Kidney epithelial cell (primary cell): ENCODE data around the gene VPS9D1. TPM values are rescaled to one million over a fixed set of nuclear protein-coding genes. Genes with fewer than 3 reads are reported as not detected.
"Not testable (repeated sequence)": the region's sequence is repeated elsewhere in the genome, so short reads cannot be mapped to it uniquely, and the experiment has no call there.

ENCODE experiments used
- DNase-seq: peaks from one replicate; pipeline ENCODE4 v3.0.0-alpha.2; 2010; ENCODE audit warnings: low read depth
- H3K27me3 ChIP-seq: 2 replicates; pipeline ENCODE4 v1.6.0; 2011; ENCODE audit warnings: low read length; ENCODE audit not compliant: control insufficient read depth, insufficient read depth
- H3K36me3 ChIP-seq: 2 replicates; pipeline ENCODE4 v1.5.1; 2011; ENCODE audit warnings: low read length; ENCODE audit not compliant: control insufficient read depth, insufficient read depth
- H3K4me3 ChIP-seq: 2 replicates; pipeline ENCODE4 v1.5.1; 2011; ENCODE audit warnings: low read depth, mild to moderate bottlenecking, control low read depth, low read length
- total RNA-seq: library from RNA; depleted of rRNA; stranded (reverse); fragments of >200 nt; gene quantifications from 2 replicates; pipeline ENCODE4 v1.2.3, GENCODE V29; 2015
- TF ChIP-seq, protein P1 (sequence below): IDR thresholded peaks from 2 replicates; pipeline ENCODE4 v1.5.1; 2011; ENCODE audit warnings: mild to moderate bottlenecking, moderate library complexity, low read length, control low read depth, inconsistent platforms; ENCODE audit not compliant: insufficient read depth, poor library complexity, severe bottlenecking

VPS9D1 gene
- total RNA-seq, 1 donor from 2014 or later, result 9.3 TPM

- no peaks in the 10 kb centered on the region for H3K36me3 ChIP-seq
- no peak overlapping the region for H3K4me3 ChIP-seq
- no peak for DNase-seq
- TF ChIP-seq, protein P1, sequence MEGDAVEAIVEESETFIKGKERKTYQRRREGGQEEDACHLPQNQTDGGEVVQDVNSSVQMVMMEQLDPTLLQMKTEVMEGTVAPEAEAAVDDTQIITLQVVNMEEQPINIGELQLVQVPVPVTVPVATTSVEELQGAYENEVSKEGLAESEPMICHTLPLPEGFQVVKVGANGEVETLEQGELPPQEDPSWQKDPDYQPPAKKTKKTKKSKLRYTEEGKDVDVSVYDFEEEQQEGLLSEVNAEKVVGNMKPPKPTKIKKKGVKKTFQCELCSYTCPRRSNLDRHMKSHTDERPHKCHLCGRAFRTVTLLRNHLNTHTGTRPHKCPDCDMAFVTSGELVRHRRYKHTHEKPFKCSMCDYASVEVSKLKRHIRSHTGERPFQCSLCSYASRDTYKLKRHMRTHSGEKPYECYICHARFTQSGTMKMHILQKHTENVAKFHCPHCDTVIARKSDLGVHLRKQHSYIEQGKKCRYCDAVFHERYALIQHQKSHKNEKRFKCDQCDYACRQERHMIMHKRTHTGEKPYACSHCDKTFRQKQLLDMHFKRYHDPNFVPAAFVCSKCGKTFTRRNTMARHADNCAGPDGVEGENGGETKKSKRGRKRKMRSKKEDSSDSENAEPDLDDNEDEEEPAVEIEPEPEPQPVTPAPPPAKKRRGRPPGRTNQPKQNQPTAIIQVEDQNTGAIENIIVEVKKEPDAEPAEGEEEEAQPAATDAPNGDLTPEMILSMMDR, result no peak
- no peaks in the 10 kb centered on the region for H3K27me3 ChIP-seq
Measured at GRCh38 chr16:89705006-89705405, 15.7 kb downstream of the VPS9D1 start.

DNA sequence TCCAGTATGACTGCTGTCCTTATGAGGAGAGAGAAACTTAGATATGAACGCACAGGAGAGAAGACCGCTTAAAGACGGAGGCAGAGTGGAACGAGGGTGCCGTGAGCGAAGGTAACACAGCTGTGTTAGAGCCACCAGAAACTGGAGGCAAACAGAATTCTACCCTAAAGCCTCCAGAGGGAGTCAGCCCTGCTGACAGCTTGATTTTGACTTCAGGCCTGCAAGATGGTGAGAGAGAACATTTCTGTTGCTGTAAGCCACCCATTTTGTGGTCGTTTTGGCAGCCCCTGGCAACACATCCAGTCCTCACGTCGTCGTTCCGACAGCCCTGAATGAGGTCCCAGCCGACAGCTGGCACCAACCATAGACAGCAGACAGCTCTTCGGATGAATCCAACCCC, 16.4 kb downstream of the VPS9D1 start:
- H3K36me3 ChIP-seq, result no peaks in the 10 kb centered on the region
- DNase-seq, result no peak
- H3K4me3 ChIP-seq, result no peak overlapping the region
- TF ChIP-seq, protein P1, result no peak
- H3K27me3 ChIP-seq, result no peaks in the 10 kb centered on the region

DNA sequence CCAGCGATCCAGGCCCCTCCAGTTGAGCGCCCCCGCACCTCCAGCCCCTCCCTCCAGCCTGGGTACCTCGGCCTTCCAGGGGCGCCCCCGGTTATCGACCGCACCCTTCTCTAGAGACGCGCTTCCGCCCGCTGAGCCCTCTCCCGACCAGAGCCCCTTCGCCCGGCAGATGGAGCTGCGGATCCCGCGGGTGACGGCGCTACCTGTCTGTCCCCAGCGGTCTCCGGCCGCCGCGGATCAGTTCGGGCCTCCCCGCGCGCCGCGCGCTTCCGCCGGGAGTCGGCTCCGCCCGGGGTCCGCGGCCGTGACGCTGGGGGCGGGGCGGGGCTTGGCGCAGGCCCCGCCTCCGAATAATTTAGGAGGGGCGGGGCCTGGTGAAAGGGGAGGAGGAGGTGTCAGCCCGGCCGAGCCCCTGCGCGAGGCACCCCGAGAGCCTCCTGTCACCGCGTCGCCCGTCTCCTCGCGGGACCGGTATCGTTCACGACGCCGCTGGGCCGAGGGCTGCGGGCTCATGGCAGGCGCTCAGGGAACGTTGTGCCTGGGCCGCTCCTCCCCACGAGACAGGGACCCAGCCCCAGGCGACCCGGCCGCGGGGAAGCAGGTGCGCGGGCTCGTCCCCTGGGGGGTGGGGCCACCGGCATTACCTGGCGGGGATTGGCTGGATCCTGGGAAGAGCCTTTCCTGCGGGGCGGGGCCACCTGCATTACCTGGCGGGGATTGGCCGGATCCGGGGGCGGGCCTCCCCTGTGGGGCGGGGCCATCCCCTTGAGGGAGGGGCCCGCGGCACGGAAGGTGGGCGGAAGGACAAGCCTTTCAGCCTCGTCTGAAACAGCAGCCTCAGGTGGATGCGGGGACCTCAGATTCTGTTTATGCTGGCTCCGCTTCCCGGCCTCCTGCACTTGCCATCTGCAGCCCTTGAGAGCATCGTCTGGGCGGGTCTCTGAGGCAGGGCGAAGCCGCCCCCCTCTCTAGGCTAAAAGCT, 19.0 kb downstream of the VPS9D1 start, which contains the start of gene SPATA2L:
TSS of gene SPATA2L (minus strand) at position 281 of the 982 bp plus-strand sequence. CDS start 473 bp downstream, outside the sequence.
- Histone ChIP-seq H3K4me3 (peak within 1 kb of the TSS; percentile 57), H3K27me3 (no peaks in the 10 kb centered on the region), H3K36me3 (no peaks in the 10 kb centered on the region)
- TF ChIP-seq, protein P1, result peak; percentile 37
- DNase-seq, result peak; percentile 72

DNA sequence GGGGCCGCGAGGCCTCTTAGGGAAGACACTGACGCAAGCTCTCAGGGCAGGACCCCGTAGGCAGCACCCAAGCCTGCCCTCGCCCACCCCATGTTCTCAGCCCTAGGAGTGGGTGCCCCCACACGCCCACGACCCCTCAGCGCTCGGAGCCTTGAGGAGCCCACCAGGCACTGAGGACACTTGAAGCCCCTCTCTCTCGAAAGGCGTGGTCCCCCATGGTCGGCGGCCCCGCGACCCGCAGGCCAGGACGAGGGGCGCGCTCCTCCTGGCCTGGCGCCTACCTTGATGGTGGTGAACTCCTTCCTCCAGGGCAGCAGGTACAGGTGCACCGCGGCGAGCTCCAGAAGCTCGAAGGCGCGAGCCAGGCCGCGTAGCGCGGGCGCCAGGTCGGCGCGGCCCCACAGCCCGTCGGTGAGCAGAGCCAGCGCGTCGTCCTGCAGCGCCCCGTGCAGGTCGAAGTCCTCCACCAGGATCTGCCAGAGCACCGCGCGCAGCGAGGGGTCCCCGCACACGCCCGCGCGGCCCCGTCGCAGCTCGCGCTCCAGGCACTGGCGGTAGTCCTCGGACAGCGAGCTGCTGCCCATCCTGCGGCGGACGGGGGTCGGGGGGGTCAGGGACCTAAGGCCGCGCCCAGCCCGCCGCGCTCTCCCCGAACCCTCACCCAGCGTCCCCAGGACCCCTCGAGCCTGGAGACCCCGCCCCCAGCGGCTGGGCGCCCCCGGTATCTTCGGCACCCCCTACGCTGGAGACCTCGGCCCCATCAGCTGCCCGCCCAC, 19.9 kb downstream of the VPS9D1 start:
- no peaks in the 10 kb centered on the region for H3K27me3 ChIP-seq
- peak overlapping the region; percentile 57 for H3K4me3 ChIP-seq
- TF ChIP-seq, protein P1, result peak; percentile 24
- no peaks in the 10 kb centered on the region for H3K36me3 ChIP-seq
- no peak for DNase-seq

GRCh38 chr16:89700100-89700648, 20.5 kb downstream of the VPS9D1 start:
- no peaks in the 10 kb centered on the region for H3K27me3 ChIP-seq
- H3K4me3 ChIP-seq, result peak overlapping the region; percentile 57
- TF ChIP-seq, protein P1, result peak; percentile 85
- H3K36me3 ChIP-seq, result no peaks in the 10 kb centered on the region
- DNase-seq, result peak; percentile 90

DNA sequence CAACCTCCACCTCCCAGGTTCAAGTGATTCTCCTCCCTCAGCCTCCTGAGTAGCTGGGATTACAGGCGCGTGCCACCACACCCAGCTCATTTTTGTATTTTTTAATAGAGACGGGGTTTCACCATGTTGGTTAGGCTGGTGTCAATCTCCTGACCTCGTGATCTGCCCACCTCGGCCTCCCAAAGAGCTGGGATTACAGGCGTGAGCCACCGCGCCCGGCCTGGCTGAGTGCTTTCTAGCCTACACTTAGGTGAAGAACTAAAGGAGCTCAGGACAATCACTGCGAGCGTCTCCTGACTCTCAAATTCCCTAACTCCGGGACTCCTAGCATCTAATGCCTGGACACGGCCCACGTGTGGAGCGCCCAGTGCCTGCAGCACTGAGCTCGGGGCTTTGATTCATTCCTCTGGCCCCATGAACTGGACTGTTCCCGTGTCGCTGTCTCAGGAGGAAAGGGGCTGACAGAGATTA, 21.0 kb downstream of the VPS9D1 start:
- not testable (repeated sequence) for H3K36me3 ChIP-seq, DNase-seq, H3K4me3 ChIP-seq, H3K27me3 ChIP-seq

GRCh38 chr16:89698717-89699116, 22.0 kb downstream of the VPS9D1 start:
- DNase-seq, H3K4me3 ChIP-seq, H3K36me3 ChIP-seq, H3K27me3 ChIP-seq: not testable (repeated sequence)
